GM10266 (cell line): ENCODE results near the gene GAS7.
"Not testable (repeated sequence)": the region's sequence is repeated elsewhere in the genome, so short reads cannot be mapped to it uniquely, and the experiment has no call there.

Source experiments
- DNase-seq: peaks from one replicate; pipeline ENCODE4 v3.0.0; 2012; ENCODE audit errors: extremely low spot score
- CTCF ChIP-seq: IDR thresholded peaks from 2 replicates; pipeline ENCODE4 v1.5.1; 2012; ENCODE audit warnings: mild to moderate bottlenecking, low read depth; ENCODE audit not compliant: control insufficient read depth, insufficient read depth; ENCODE audit errors: missing control alignments

Gene GAS7

GRCh38 chr17:10062691-10063385 lies 135.6 kb downstream of the GAS7 start:
- no peak for DNase-seq
- no peak for TF ChIP-seq CTCF

- no peak for DNase-seq
- TF ChIP-seq CTCF = no peak
These were observed 137.1 kb downstream of the GAS7 start for GRCh38 chr17:10061111-10061845.

- DNase-seq = no peak
- TF ChIP-seq CTCF = no peak
These were observed 137.9 kb downstream of the GAS7 start for GRCh38 chr17:10060526-10060925.

- peak; percentile 81 for DNase-seq
- no peak for TF ChIP-seq CTCF
These were observed 138.7 kb downstream of the GAS7 start for GRCh38 chr17:10059684-10060211.

- TF ChIP-seq CTCF = no peak
- no peak for DNase-seq
These were observed 139.3 kb downstream of the GAS7 start for GRCh38 chr17:10058921-10059683.

GRCh38 chr17:10057466-10057865 lies 140.9 kb downstream of the GAS7 start:
- not testable (repeated sequence) for DNase-seq

GRCh38 chr17:10055262-10055975 lies 143.0 kb downstream of the GAS7 start:
- DNase-seq = no peak
- TF ChIP-seq CTCF = no peak
